Forelimb muscle (tissue), 1 donor: ENCODE data around the gene HDAC4. TPM values are rescaled to one million over a fixed set of nuclear protein-coding genes. Genes with fewer than 3 reads are reported as not detected.

Source experiments
- DNase-seq: peaks from one replicate; pipeline ENCODE4 v3.0.0-alpha.2; 2013; ENCODE audit warnings: low read depth
- polyA plus RNA-seq: library from polyadenylated mRNA; unstranded; fragments of 120-200 nt; gene quantifications from one replicate; pipeline ENCODE4 v1.2.1, GENCODE V29; 2013; ENCODE audit not compliant: insufficient read length

The HDAC4 gene
- polyA plus RNA-seq, 1 donor, result 12.6 TPM

DNA sequence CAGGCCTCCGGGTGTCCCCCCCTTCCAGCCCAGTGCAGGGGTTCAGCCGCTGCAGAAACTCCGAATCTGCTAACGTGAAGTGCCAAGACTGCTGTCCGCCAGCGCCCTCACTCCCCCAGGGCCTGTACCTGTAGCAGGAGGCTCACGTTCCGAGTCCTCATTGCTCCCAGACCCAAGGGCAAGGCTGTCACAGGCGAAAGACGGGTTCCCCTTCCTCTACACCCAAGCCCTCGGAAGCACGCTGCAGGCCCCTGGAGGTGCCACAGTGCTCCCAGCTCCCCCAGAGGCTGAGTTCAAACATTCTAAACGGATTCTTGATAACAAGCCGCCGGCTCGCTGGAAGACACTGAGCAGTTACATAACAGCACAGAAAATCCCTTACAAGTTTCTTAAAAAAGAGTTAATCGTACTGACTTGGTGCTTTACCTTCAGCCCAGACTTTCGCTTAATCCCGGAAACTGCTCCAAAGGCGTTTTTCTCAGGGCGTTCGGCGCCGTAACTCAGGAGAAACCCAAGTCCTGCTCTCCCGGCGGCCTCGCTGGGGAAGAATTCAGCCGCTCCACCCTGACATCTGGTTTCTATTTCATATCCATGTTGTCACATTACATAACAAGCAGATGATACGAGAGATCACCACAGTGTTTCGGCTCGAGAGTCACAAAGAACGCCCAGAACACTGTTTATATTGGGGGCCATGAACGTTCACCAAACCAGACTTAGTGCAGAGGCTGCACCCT lies 92.0 kb downstream of the HDAC4 start:
- DNase-seq, result no peak

DNA sequence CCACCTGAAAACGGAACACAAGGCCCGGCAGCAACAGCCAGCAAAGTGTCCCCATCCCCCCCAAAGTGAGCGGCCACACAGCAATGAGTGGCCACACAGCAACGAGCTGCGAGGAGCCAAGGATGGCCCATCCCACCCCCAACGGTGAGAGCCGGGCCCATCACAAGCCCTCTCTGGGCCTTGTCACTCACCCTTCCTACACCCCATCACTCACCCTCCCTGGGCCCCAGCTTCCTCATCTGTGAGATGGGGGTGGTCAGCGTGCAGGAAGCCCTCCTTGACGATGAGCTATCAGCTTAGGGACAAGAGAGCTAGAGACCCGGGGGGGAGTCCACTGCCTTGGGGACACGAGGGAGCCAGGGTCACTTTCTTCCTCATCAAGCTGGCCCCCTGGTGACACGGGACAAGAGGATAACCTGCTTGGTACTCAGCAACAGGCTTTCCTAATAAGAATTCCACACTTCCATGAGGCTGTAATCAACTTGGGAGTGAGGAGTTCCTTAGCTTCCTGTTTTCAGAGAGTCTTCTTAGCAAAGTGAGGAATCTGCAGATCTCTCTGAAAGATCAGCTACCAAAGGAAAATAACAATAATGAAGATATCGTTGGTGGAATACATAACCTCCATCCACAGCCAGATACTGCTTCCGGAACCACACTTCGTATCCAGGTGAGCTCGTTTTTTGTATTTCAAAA lies 92.8 kb downstream of the HDAC4 start:
- no peak for DNase-seq

DNA sequence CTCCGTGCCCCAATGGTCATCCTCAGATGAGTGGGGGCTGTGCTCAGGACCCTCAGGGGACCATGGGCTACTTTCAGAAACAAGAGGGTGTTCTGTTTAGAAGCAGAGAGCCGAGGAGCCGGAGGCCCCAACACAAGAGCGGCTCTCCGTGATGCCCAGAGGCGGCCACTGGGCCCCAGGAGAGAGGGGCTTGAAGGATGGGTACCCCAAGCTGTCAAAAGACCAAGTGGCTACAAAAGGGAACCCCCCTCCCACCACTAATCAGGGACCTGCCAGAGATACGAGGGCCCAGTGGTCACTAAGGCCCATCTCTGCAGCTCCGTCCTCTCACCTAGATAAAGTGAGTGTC lies 93.6 kb downstream of the HDAC4 start:
- DNase-seq, result no peak

DNA sequence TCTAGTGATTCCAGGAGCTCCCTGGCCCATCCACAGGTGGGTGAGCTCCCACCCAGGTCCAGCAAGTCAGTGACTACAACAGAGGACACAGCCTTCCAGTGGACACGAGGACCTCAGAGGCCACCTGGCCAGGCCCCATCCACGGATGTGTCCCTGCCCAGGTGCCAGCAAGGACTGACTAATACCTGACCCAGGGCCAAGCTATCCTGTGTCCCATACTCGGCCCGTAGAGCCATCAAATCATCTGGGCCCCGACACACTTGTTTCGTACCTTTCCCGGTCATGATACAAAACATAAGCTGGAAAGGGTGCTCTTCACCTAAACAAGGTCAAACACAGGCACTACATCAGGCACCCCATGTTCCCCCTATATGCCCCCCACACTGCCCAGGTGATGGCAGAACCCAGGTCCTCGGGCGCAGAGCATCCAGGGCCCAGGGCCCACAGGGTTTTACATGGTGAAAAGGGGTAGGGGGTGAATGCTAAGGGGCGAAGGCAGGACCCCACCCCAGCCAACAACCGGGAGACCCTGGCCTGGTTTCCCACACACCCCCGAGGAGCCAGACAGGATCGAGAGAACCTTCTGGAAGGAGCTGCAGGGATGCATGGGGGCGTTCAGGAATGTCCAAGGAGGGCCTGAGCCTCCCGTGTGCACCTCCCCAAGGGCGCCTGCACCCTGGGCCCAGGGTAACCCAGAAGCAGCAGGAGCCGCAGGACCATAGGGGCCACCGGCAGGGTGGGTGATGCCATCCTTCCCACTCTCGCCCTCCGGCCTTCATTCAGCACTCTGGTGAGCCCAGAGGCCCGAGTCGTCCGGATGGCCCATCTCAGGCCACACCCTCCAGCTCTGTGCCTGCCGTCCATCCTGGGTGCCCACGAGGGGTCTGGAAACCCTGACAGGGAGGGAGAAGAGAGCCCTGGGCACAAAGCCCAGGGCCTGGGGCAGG lies 94.3 kb downstream of the HDAC4 start:
- DNase-seq, result no peak

DNA sequence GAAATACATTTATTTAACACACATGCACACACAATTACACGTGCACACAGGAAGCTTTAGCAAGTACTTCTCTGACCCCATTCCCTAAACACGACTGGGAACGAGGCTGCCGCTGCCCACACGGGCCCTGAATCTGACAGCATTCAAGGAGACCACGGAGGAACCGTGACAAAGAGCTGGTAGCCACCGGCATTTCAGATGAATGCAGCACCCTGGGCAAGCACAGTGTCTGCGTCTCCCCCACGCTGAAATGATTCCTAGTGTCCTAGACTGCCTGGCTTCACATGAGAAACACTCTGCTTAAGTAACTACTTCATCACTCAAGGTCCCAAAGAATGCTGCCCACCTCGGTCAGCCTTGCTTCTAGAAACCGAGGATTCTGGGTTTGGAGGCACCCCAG lies 95.0 kb downstream of the HDAC4 start:
- DNase-seq, result no peak

DNA sequence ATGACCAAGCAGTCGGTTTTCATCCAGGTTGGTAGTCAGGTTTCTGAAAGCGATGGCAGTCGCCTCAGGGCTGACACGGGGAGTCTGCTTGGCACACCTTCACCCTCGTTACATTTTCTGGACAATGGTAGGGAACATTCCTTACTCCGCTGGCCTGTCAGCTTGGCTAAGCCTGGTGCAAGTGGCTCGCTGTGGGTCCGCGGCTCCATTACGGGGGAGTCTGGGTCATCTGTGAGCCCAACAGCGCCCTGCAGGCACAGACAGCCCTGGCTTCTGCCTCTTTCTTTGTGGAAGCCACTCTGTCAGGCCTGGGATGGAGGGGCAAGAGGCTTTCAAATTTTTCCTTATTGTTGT lies 95.6 kb downstream of the HDAC4 start:
- DNase-seq, result no peak

DNA sequence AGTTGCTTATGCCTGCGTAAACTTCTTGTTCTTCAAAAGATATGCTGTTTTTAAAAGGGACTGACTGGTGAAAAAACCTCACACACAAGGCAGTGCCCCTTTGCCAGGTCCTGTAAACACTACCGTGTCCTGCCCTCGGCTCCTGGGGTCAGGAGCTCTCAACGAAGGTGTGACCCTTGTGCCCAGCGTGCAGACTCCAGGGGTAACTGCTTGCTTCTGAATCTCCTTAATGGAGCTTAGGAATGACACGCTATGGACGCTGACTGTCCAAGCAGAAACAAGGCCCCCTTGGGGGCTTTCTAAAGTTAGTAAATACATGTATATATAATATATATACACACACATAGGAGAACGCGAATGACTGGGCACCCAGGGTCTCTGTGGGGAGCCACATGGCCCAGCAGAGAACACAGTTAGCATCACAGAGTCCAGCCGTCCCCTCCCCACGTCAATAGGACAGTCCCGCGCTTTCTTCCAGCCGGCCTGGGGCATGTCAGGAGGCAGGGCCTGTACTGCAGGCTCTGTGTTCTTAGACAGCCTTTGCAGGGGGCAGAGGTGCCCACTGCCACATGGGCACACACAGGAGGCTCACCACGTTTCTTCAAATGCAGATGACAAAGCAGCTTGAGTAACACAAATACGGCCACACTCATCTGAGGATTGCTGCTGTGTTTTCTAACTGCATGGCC lies 96.1 kb downstream of the HDAC4 start:
- no peak for DNase-seq

DNA sequence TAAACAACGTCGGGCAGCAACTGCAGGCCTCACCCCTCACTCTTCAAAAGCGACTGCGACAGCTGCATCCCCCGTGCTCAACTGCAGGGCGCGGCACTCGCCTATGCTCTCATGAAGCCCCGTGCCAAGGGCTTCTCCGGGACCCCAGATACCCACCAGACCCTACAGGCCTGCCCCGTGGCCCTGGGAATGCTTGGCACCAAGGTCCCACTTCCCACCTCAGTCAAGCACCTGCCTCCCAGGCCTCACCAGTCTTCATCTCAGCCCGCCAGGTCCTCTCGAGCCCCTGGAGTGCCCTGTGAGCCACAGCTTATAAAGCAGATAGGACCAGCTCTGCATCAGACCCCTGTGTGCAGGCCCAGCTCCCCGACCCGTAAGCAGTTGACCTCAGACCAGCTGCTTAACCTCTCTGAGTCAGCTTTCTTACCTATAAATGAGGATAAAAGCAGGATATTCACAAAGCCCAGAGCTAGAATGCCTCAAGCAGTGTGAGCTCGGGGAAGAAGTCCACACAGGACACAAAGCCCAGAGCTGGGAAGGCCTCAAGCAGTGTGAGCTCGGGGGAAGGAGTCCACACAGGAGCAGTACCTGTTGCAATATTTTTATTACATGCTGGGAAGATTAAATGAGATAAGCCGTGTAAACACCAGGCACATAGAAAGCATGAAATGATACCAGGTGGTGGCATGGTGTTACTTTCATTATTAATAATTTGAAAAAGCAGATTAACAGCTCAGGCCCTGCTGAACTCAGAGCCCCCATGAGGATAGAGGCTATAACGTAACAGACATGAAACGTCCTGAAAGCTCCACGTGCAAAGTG lies 96.9 kb downstream of the HDAC4 start:
- no peak for DNase-seq

DNA sequence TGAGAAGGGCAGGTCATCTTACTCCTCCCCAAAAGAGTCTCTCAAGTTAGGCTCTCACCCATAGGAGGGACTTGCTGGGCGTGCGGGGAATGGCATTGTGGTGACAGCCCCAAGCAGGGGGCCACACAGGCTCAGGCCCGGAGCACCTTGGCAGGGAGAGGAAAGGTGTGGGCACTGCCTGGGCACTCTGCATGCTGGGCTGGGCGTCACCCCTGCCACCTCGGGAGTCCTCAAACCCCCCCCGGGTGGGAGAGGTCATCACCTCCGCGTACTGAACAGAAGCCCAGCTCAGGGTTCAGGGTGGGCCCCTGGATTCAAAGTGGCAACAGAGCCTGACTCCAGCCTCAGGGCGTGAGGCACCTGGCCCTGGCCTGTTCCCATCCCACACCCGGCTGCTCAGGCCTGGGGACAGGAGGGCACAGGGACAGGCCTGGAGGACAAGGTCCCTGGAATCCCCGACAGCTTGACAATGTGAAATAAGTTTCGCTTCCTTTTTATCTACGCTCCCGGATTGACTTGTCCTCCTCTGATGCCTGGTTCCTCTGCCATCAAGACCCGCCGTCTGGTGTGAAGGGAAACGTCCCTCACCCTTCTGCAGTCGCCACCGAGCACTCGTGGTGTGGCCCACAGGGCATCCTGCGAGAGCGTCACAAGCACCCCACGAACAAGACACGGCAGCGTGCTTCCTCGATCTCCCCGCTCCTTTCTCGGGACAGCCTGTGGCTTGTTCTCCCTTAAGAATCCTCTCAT lies 97.8 kb downstream of the HDAC4 start:
- no peak for DNase-seq

DNA sequence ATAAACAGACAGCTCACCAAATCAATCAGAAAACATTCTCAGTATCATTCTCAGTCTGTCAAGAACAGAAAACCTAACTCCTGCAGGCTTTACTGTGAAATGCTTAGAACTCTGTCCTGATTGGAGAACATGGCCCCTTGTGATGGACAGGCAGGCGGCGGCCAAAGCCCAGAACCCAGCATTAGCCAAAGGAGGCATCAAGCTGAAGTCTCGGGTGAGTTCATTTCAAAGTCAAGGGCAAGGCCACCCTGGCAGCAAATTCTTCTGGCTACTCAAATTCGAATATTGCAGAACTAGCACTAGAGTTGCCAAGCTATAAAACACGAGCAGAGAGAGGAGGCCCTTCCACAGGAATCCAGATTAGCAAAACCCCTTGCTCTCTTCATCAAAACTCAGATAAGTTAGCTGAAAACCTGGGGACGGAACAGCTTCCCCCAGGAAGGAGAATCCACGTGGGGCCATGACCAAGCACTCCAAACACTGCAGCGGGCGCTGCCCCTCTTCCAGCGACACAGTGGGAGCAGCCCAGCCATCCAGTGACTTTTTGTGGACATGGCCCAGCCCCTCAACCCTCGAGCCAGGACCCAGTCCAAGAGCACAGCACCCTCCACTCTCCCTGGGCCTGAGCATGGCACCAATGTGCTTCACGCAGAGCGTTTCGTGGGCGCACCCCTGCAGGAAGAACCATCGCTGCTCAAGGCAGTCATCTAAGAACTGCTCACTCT lies 98.6 kb downstream of the HDAC4 start:
- no peak for DNase-seq

DNA sequence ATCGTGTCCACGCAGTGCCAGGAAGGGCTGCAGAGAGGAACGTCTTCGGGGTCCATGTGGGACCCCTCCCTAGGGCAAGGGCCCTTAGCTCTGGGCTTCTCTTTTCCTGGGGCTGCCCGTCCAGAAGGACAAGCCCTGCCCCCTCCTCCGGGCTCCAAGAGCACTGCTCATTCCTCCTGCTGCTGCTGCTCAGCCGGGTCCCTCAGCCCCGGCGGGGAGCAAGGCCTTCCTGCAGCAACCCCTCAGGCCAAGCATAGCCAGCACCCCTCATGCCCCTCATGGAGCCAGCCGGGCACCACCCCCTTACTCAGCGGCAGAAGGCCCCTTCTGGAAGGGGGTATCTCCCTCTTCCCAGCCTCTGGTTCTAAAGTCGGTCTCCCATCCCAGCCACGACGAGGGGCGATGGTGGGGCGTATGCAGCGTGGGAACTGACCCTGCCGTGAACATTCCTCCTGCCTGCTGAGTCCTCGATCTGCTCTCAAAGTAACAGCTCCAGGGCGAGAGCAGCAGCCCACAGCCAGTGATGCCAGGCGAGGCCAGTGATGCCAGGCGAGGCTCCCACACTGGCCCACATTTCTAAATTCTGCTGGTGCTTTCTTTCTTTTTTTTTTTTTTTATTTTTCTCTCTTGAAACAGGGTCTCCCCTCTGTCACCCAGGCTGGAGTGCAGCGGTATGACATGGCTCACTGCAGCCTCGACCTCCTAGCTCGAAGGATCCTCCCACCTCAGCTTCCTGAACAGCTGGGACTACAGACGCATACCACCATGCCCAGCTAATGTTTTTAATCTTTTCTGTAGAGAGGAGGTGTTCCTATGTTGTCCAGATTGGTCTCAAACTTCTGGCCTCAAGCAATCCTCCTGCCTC lies 99.7 kb downstream of the HDAC4 start:
- DNase-seq, result no peak

DNA sequence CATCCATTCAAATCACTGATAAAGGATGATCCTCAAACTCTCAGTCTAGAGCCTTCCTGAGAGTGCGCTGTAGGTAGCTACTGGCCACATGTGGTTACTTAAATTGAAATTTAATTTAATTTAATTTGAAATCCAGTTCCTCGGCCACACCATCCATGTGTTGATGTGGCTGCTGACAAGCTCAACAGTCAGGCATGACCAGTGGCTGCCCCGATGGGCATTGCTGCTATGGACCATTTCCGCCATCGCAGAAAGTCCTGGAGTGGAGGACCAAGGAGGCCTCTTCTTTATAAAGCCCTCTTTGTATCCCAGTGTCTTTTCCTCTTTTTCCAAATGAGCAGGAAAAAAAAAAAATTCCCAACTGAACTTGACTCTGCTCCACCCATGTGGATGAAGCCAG lies 100.6 kb downstream of the HDAC4 start:
- DNase-seq, result no peak

DNA sequence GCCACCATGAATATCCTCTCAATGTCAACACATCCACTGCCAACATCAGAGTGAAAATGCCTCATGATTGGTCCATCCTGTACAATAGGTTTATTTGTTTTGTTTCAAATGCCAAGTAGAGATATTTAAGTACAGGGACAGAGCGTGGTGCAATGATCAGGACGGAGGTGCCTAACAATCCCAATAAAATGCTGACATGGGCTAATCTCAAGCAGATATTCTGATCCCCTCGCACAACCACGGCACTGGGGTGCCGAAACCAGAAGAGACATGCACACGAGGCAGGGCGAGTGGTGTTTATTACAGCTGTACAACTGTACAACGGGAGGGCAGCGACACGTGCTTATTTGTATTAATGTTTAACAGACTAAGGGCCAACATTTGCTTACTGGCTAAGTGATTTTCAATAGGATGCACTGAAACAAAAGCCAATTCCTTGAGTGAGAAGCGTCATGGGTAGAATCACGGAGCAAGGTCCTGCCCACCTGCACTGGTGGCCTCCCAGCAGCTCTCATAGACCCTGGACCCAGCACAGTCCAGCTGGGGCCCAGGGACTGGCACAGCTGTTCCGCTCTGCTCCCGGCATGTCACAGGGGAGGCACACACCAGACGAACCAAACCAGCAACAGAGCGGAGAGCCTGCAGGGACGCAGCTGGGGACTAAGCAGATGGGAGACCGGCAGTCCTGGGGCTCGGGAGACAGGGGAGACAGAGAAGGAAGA lies 101.4 kb downstream of the HDAC4 start:
- no peak for DNase-seq

DNA sequence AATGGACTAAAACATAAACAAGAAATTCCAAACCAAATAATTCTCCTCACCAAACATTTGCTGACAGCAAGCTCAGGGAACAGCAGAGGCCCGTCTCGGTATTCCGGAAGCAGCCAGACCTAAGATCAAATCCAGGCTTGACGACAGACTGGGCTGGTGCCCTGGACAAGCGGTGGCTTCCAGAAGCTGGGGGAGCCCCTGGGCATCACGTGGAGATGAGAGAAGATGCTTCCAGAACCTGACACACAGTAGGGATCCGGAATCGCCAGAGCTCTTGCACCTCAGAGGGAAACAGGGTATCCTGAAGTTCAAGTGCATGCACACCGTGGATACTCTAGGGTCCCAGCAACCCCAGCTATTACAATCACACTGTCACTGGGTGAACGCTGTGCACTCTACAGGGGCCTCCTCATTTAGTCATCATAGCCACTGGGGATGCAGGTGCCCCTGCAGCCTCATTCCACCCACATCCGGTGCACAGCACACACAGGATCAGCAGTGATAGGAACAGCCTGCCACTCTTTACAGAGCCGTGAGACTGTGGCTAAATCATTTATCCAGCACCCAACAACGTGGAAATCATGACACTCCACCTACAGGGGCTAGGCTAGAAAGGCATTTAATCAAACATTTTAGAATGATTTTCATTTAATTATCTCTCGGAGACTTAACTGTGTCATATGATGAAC lies 102.6 kb downstream of the HDAC4 start:
- no peak for DNase-seq

DNA sequence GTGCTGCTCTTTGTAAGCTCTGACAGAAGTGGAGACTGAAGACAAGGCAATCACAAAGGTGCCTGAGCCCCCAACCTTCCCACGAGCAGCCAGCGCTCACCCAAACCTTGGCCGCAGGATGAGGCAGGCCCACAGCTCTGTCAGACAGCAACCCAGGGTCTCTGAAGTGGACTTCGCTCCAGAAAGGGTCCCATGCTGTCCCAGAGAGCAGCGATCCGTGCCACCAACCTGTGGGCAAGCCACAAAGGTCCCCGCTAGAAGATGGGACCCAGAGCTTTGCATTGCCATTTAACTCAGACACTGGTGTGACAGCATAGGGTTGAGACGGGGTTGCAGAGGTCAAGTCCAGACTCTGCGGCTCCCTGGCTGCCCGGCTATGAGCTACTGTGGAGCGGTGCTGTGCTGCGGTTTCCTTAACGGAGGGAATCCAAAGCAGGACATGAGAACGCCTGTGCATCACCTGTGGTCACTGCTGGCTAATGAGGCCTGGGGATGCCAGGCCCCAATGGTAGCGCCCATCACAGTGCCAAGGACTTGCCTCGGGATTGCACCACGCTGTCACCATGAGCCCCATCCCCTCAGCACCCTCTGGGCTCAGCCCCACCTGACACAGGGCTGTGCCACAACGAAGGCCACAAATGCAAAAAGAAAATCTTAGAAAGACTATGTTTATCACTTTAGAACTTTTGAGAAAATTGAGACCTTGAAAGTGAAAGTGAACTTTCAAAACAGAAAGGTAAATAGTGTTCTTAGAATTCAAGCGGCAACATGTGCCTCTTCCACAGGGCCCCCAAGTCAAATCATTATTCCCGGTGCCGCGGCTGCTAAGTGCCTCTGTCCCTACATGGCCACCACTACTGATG lies 103.4 kb downstream of the HDAC4 start:
- DNase-seq, result no peak
